ENCODE measurements around the gene TLL2. TPM values are rescaled to one million over a fixed set of nuclear protein-coding genes. Genes with fewer than 3 reads are reported as not detected.

The TLL2 gene
- total RNA-seq, 2 donors from 2014 or later: not detected

DNA sequence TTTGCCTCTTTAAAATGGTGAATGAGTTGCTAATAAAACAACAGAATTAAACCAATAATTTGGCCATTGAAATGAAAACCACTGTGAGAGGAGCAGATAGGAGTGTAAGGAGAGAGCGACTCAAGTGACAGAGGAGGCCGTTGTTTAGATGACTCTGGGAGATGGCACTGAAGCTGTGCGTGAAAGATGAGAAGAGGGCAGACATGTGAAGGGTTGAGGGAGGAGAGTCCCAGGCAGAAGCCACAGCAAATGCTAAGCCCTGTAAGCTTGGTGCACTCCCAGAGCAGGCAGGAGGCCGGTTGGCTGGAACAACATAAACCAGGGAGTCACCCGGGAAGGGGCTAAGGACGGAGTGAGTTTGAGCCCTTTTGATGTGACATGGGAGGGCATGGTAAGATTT, 154.1 kb downstream of the TLL2 start:
- H3K4me3 ChIP-seq: no peak overlapping the region
- no peaks in the 10 kb centered on the region for H3K36me3 ChIP-seq
- no peak for DNase-seq (ENCODE audit: low spot score)
- no peak overlapping the region for H3K27ac ChIP-seq
- no peaks in the 10 kb centered on the region for H3K9me3 ChIP-seq
- TF ChIP-seq, protein P1, sequence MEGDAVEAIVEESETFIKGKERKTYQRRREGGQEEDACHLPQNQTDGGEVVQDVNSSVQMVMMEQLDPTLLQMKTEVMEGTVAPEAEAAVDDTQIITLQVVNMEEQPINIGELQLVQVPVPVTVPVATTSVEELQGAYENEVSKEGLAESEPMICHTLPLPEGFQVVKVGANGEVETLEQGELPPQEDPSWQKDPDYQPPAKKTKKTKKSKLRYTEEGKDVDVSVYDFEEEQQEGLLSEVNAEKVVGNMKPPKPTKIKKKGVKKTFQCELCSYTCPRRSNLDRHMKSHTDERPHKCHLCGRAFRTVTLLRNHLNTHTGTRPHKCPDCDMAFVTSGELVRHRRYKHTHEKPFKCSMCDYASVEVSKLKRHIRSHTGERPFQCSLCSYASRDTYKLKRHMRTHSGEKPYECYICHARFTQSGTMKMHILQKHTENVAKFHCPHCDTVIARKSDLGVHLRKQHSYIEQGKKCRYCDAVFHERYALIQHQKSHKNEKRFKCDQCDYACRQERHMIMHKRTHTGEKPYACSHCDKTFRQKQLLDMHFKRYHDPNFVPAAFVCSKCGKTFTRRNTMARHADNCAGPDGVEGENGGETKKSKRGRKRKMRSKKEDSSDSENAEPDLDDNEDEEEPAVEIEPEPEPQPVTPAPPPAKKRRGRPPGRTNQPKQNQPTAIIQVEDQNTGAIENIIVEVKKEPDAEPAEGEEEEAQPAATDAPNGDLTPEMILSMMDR (IDR thresholded peaks at IDR 0.05): no peak
- no peaks in the 10 kb centered on the region for H3K27me3 ChIP-seq (replicated peaks; ENCODE audit: insufficient read depth)
- no peaks in the 10 kb centered on the region for H3K4me1 ChIP-seq (ENCODE audit: control insufficient read depth in 1 of 2, low read depth in 2 of 2)
- ATAC-seq (ENCODE audit: insufficient number of reproducible peaks, low FRiP score, low read depth): no peak

DNA sequence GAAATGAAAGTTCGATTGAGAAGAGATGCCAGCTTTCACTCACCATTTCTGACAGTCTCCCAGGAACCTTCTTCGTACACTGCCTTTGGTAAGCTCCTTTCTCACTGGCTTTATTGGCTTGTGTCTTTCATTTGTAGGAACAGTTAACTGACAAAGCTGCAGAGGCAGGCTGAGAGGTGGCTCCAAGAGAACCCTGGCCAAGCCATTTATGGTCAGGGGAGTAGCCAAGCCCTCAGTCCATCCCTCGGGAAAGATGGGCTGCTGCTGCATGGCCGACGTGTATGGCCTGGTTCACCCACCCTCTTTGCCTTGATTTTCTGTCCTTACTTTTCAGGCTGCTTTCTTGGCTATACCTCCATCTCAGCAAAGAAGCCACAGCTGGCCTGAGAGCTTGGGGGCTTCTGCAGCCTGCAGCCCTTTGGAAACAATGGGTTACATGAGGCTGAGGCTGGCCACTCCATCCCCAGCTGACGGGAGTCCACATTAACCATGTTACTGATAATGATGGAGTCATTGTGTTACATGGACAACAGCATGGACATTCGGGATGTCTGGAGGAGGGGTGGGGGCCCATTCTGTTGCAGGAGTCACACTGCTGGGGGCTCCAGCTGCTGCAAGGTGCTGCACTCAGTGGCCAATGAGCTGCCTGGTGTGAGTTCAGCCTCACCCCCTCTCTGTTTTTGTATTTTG, 154.7 kb downstream of the TLL2 start, which contains the start of gene OPALIN:
Gene OPALIN (minus strand): TSS at position 152 of the 690 bp plus-strand sequence. CDS start 106 bp downstream, at position 46.
- ATAC-seq (ENCODE audit: insufficient number of reproducible peaks, low FRiP score, low read depth) (no peak), DNase-seq (ENCODE audit: low spot score) (no peak)
- H3K4me3 ChIP-seq: no peak within 1 kb of the TSS
- H3K27me3 ChIP-seq (replicated peaks; ENCODE audit: insufficient read depth): no peaks in the 10 kb centered on the region
- no peaks in the 10 kb centered on the region for H3K9me3 ChIP-seq
- H3K36me3 ChIP-seq: no peaks in the 10 kb centered on the region
- TF ChIP-seq, protein P1 (IDR thresholded peaks at IDR 0.05): no peak
- H3K4me1 ChIP-seq (ENCODE audit: control insufficient read depth in 1 of 2, low read depth in 2 of 2): no peaks in the 10 kb centered on the region
- H3K27ac ChIP-seq: no peak within 1 kb of the TSS

DNA sequence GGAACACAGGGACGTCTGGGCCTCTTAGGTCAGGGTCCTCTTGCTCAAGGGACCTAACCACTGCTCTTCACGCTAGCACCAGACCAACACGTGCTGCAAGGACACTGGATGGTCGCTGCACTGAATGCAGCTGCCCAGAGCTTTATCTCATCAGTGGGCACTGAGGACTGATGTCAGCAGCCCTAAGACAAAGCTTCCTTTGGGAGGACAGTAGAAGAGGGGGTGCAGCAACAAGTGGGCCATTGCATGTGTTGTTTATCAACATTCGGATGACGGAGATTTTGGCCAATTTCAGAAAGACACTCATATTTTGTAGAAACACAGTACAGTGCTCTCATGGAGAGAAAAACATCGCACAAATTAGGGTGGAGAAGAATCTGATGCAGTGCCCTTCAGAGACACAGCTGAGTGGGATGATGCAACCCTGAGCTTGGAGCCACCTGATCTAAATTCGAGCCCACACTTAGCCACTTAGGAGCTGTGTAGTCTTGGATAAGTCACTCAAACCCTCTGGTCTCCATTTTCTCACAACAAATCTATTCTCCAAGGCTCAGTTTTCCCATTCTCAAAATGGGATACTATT, 156.6 kb downstream of the TLL2 start:
- H3K4me3 ChIP-seq: no peak overlapping the region
- no peaks in the 10 kb centered on the region for H3K27me3 ChIP-seq (replicated peaks; ENCODE audit: insufficient read depth)
- DNase-seq (ENCODE audit: low spot score) (no peak), ATAC-seq (ENCODE audit: insufficient number of reproducible peaks, low FRiP score, low read depth) (no peak)
- H3K27ac ChIP-seq: no peak overlapping the region
- H3K4me1 ChIP-seq (ENCODE audit: control insufficient read depth in 1 of 2, low read depth in 2 of 2): no peaks in the 10 kb centered on the region
- TF ChIP-seq, protein P1 (IDR thresholded peaks at IDR 0.05): no peak
- H3K9me3 ChIP-seq: no peaks in the 10 kb centered on the region
- no peaks in the 10 kb centered on the region for H3K36me3 ChIP-seq

DNA sequence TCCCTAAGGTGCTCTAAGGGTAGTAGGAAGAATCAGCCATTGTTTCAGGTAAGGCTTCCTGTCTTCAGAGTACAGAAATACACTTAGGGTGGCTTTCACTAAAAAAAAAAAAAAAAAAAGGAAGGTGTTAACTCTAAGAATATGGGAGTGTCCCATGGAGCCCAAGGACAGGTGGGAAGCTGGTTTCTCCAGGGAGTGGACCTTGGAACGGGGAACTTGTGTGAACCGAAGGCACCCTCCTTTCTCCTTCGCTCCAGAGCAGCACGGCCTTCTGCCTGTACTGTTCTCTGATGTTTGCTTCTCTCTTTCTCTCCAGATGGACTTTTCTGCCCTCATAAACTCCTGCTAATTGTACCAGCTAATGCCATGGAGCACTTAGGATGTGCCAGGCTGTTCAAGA, 161.1 kb downstream of the TLL2 start:
- ATAC-seq (ENCODE audit: insufficient number of reproducible peaks, low FRiP score, low read depth) (no peak), DNase-seq (ENCODE audit: low spot score) (no peak)
- Histone ChIP-seq H3K4me1 (ENCODE audit: control insufficient read depth in 1 of 2, low read depth in 2 of 2) (no peaks in the 10 kb centered on the region), H3K9me3 (no peaks in the 10 kb centered on the region), H3K27ac (no peak overlapping the region), H3K4me3 (no peak overlapping the region), H3K27me3 (replicated peaks; ENCODE audit: insufficient read depth) (no peaks in the 10 kb centered on the region), H3K36me3 (no peaks in the 10 kb centered on the region)
- TF ChIP-seq, protein P1 (IDR thresholded peaks at IDR 0.05): no peak

DNA sequence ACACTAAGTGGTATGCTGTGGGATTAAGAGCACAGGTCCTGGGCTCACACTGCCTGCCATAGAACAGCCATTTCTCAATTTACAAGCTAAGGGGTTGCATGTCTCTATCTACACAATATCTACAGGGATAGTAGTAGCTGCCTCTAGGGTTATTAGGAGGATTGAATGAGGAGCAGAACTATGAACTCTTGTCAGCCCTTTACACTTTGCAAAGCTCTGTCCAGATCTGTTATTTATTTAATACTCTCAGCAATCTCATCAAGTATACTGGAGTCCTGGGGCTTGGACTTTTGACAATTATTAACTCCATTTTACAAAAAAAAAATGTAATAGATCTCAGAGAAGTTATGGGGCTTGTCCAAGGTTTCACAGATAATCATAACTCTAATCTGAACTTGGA, 161.7 kb downstream of the TLL2 start:
- DNase-seq (ENCODE audit: low spot score) (no peak), ATAC-seq (ENCODE audit: insufficient number of reproducible peaks, low FRiP score, low read depth) (no peak)
- Histone ChIP-seq H3K27me3 (replicated peaks; ENCODE audit: insufficient read depth) (no peaks in the 10 kb centered on the region), H3K9me3 (peaks cover 2% of the 10 kb centered on the region), H3K4me1 (ENCODE audit: control insufficient read depth in 1 of 2, low read depth in 2 of 2) (no peaks in the 10 kb centered on the region), H3K4me3 (no peak overlapping the region), H3K27ac (no peak overlapping the region), H3K36me3 (no peaks in the 10 kb centered on the region)
- TF ChIP-seq, protein P1 (IDR thresholded peaks at IDR 0.05): no peak
